Tibial nerve (tissue), 3 donors: Measurements from ENCODE around the gene AGAP3.

Source experiments
- POLR2A ChIP-seq, 2 donors: fragments of 450-650 bp; IDR thresholded peaks; one replicate each; pipeline ENCODE4 v1.6.1; 2017; ENCODE audit warnings: antibody characterized with exemption in 2 of 2, mild to moderate bottlenecking in 2 of 2, moderate library complexity in 2 of 2
- TF ChIP-seq, protein P1 (sequence below), 5 experiments: fragments of 200-600 bp in 3 of 5; fragments of 450-650 bp in 2 of 5; sonication (generic) in 3 of 5; IDR thresholded peaks; one replicate each; pipeline ENCODE4 v1.5.1; 2016 to 2019; ENCODE audit warnings: antibody characterized with exemption in 5 of 5, mild to moderate bottlenecking in 3 of 5, moderate library complexity in 2 of 5

DNA sequence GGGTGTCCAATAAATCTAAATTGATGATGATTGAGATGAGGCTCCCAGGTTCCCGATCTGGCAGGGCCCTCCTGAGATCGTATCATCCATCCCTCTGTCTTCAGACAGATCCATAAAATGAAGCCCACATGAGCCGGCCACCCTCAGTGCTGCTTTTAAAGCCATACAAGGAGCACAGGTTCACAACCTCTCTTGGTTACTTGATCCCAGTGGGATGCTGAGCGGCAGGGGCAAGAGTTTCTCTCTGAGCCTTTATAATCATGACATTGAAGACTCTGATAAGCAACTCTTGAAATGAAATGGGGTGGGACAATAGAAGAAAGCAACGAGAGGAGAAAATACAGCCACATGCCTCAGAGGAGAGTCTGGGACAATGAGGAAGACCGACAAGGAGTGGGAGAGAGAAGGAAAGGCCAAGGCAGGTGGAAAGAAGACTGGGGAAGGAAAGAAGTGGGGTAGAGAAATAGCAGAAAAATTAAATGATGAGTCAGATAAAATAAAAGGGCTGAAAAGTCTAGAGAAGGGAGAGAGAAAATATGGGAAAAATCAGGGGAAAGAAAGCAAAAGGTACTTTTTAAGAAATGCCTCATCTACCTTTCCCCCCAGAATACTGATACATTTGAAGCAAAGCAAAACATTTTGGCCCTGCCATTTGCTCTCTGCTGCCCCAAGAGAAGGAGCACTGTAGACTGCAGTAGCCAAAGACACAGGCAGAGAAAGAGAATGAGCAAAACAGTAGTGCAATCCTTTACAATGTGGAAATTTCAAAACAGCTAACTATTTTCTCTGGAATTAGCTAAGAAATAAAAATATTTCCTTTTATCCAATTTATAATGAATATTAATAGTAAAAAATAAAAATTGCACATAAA, 66.6 kb downstream of the AGAP3 start:
- TF ChIP-seq, protein P1, sequence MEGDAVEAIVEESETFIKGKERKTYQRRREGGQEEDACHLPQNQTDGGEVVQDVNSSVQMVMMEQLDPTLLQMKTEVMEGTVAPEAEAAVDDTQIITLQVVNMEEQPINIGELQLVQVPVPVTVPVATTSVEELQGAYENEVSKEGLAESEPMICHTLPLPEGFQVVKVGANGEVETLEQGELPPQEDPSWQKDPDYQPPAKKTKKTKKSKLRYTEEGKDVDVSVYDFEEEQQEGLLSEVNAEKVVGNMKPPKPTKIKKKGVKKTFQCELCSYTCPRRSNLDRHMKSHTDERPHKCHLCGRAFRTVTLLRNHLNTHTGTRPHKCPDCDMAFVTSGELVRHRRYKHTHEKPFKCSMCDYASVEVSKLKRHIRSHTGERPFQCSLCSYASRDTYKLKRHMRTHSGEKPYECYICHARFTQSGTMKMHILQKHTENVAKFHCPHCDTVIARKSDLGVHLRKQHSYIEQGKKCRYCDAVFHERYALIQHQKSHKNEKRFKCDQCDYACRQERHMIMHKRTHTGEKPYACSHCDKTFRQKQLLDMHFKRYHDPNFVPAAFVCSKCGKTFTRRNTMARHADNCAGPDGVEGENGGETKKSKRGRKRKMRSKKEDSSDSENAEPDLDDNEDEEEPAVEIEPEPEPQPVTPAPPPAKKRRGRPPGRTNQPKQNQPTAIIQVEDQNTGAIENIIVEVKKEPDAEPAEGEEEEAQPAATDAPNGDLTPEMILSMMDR (IDR thresholded peaks at IDR 0.05) = no peak
- TF ChIP-seq POLR2A (IDR thresholded peaks at IDR 0.05) = no peak
